NCI-H82 (cell line): ENCODE results near the gene HNRNPD.
"Not testable (repeated sequence)": the region's sequence is repeated elsewhere in the genome, so short reads cannot be mapped to it uniquely, and the experiment has no call there.

ENCODE experiments used
- DNase-seq: peaks from one replicate; lab custom pipeline; 2025; lab: John Stamatoyannopoulos, UW

HNRNPD gene

GRCh38 chr4:82372517-82373485 is 990 bp downstream of the HNRNPD start:
- peak; percentile 92 for DNase-seq

DNA sequence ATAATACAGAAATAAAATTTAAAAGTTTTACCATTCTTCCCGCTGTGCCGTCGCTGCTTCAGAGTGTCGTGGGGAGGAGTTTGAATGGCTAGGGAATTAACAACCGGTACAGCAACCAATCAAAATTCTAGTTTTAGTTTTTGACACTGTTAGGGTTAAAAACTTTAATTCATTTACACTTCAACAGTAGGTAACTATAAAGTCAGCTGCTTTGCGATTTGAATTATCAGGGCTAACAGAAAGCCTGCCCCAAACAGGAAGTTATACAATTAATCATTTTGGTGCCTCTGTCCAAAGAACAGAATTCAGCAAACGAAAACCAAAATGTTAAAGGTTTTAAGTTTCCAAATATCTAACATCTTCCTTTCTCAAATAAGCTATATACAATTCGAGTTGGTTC is 2.3 kb downstream of the HNRNPD start:
- no peak for DNase-seq

DNA sequence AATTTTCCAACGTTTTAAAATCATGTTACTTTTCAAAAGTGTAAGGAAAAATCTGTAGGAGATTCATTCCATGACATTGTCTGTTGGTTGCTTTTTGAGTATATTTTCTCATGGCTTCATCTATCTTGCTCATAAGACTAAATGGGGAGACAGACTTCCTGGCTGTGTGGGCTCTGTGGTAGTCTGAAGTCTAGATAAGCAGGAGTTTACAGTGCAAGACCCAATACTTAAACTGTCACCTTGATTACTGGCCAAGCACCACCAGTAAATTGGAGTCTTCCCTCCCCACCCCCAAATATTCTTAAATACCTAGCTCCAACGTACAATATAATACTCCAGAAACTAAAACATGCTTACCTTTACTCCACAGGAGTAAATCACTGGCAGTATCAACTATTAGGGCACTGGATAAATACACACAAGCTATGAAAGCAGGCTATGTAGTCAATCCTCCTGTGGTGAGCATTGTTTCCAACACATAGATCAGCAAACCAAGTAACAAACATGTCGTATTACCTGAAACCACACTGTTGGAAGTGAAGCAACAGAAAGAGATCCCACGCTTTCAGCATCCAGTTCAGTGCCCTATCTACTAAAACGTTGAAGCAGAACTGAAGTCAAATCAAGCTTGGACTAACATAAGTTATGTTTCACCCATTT is 6.2 kb downstream of the HNRNPD start:
- DNase-seq = no peak

DNA sequence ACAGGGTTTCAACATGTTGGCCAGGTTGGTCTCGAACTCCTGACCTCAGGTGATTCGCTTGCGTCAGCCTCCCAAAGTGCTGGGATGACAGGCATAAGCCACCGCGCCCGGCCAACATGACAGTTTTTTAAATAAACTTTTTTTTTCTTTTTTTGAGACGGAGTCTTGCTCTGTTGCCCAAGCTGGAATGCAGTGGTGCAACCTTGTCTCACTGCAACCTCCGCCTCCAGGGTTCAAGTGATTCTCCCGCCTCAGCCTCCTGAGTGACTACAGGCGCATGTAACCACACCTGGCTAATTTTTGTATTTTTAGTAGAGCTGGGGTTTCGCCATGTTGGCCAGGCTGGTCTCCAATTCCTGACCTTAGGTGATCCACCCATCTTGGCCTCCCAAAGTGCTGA is 7.4 kb downstream of the HNRNPD start:
- DNase-seq = not testable (repeated sequence)

DNA sequence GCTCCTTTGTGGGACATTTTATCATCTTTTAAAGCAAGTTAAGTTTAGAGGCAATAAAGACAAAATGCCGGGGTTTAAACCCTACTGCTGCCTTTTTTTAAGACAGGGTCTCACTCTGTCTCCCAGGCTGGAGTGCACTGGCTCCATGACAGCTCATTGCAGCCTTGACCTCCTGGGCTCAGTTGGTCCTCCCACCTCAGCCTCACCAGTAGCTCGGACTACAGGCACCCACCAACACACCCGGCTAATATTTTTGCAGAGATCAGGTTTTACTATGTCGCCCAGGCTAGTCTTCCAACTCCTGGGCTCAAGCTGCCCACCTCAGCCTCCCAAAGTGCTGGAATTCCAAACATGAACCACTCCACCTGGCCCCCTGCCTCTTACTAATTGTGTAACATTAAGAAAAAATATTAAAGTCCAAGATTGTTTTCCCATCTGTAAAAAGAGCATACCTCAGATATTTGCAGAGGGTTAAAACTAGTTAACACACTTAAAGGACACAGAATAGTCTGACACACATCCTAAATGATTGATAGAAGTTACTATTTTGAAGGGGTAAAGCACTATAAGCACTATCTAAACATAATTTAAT is 9.8 kb downstream of the HNRNPD start:
- no peak for DNase-seq

DNA sequence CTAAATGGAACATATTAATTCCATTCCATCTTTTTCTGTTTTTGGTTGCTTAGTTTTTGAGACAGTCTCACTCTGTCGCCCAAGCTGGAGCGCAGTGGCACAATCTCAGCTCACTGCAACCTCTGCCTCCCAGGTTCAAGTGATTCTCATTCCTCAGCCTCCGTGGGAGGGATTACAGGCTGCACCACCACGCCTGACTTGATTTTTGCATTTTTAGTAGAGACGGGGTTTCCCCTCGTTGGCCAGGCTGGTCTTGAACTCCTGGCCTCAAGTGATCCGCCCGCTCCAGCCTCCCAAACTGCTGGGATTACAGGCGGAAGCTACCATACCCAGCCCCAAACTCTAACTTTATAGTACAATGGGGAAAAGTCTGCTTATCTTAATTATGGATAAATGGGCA is 11.2 kb downstream of the HNRNPD start:
- DNase-seq = no peak

DNA sequence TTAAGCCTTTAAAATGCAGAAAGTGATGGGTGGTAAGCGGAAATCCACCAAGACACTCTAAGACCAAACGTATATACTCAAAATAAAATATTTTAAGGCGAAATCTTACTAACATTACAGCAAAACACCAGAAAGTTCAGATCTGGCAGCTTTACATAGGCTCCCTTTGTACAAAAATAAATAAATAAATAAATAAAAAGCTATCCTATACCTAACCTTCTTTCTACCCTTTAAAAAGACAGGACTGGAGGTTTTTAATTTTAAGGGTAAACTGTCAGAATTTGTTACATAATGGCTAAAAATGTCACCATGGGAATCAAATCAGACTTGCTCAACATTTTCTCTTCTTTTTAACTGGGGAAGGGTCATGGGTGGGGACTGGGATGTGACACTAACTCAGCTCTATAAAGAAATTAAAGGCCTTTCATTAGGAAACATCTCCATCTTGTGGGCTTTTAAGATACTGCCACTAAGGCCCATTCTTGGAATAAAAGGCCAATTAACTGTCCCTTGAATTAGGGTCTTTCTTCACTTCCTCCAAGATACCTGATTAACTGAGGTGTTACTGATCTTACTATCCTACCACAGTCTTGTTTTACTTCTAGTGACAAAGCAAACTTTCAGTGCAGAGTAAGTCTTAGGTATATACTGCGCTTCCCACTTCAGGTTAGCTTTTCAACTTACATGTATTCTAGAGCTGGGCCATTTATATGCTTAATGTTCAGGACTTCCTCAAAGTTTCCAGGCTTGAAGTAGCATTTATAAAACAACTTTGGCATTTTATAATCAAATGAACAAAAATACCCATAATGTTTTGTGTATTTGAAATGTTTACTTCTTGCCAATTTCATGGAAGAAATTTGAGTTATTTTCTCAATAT is 13.3 kb downstream of the HNRNPD start:
- DNase-seq = peak; percentile 62

DNA sequence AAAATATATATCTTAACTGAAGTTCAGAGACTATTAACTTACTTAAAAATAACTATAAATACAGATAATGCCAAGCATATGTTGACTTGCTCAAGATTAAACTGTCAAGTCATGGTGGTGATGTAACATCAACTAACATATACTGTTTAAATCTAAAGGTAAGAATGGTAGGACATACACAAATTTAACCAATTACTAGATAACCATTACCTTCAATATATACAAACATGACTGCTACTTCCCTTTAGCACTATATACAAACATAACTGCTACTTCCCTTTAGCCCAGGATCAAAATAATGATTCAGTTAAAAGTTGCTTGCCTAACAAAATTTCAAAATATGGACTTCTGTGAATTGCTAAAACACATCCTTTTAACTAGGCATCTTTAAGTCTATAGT is 14.9 kb downstream of the HNRNPD start:
- no peak for DNase-seq

- no peak for DNase-seq
Measured at GRCh38 chr4:82357640-82358039, 16.2 kb downstream of the HNRNPD start.

DNA sequence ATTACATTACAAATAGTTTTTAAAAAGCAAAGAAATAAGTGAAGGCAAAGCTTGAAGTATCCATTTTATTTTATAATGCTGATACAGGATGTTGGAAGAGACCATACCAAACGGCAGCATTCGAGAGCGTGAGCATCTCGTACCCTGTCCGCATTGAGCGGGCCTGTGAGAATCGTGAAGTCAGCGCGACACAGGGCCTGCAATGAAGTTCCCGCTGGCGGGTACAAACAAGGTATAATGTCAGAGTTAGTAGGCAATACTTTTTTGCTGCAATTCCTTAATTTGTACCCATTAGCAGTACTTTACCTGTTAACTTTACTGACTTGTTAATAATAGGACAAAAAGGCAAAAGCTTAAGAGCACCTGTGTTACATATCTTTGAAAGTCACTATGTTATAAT is 19.0 kb downstream of the HNRNPD start:
- DNase-seq = no peak

GRCh38 chr4:82352825-82353366 is 20.9 kb downstream of the HNRNPD start:
- no peak for DNase-seq

DNA sequence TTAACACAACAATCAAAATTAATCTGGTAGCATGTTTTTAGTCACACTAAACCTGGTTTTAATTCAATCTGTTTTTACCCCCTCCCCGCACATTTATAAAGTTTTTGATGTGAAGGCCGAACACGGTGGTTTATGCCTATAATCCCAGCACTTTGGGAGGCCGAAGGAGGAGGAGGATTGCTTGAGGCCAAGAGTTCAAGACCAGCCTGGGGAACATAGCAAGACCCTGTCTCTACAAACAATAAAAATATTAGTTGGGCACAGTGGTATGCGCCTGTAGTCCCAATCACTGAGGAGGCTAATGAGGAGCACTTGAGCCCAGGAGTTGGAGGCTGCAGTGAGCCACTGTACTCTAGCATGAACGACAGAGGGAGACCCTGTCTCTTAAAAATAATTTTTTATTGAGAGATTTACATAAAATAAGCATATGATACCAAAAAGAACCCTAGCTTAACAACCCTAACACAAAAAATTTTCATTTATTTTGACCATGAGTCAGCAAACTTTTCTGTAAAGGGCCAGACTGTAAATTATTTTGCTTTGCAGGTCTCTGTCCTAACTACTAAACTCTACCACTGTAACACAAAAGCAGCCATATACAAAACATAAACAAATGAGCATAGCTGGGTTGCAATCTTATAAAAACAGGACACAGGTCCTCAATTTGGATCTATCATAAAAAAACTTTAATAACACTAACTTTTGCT is 21.5 kb downstream of the HNRNPD start:
- no peak for DNase-seq

DNA sequence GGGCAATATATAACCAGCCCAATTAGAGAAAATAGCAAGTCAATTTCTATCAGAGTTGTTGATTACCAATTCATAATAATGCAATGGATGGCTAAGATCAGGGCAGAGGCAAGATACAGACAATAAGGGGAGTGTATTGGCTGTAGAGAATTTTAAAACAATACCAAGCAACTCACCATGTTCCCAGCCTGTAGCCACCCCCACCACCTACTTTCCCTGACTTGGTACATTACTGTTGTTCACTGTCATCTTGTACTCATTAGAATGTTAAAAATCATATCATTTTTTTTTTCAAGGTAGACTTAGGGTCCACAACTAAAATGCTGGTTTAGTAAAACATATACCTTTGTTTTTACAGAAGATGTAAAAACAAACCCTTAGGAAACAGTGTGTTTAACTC is 27.7 kb downstream of the HNRNPD start:
- no peak for DNase-seq

DNA sequence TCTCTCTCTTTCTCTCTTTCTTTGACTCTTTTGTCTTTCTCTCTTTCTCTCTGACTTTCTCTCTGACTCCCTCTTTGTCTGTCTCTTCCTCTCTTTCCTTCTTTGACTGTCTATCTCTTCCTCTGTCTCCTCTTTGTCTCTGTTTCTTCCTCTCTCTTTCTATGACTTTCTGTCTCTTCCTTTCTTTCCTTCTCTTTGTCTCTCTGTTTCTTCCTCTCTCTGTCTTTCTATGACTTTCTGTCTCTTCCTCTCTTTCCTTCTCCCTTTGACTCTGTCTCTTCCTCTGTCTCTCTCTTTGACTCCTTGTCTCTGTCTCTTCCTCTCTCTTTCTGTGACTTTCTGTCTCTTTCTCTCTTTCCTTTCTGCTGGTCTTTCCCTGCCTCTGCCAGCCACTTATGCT is 38.7 kb downstream of the HNRNPD start:
- no peak for DNase-seq

DNA sequence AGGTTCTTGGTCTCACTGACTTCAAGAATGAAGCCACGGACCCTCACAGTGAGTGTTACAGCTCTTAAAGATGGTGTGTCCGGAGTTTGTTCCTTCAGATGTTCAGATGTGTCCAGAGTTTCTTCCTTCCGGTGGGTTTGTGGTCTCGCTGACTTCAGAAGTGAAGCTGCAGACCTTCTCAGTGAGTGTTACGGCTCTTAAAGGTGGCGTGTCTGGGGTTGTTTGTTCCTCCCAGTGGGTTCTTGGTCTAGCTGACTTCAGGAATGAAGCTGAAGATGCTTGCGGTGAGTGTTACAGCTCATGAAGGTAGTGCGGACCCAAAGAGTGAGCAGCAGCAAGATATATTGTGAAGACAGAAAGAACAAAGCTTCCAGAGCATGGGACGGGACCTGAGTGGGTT is 40.1 kb downstream of the HNRNPD start:
- DNase-seq = not testable (repeated sequence)

DNA sequence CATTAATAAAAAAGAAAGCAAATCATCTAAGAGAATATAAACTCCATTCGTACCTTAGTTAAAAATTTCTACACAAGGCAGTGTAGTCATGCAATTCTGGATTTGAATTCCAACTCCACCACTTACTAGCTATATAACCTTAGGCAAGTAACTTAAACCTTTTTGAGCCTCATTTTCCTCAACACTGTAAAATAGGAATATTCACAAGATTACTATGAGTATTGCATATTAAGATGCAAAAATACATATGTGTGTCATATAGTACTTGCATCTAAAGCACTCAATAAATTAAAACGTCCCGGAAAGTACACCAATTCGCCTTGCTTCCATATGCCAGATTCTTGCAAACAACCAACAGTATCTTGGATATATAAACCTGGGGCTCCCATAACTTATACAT is 42.0 kb downstream of the HNRNPD start:
- no peak for DNase-seq

GRCh38 chr4:82320351-82320750 is 53.4 kb downstream of the HNRNPD start:
- no peak for DNase-seq

DNA sequence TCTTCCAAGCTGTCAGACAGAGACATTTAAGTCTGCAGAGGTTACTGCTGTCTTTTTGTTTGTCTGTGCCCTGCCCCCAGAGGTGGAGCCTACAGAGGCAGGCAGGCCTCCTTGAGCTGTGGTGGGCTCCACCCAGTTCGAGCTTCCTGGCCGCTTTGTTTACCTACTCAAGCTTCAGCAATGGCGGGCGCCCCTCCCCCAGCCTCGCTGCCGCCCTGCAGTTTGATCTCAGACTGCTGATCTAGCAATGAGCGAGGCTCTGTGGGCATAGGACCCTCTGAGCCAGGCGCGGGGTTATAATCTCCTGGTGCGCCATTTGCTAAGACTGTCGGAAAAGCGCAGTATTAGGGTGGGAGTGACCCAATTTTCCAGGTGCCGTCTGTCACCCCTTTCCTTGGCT is 70.7 kb downstream of the HNRNPD start:
- not testable (repeated sequence) for DNase-seq
